ENCODE data around the gene STOX1. TPM values are rescaled to one million over a fixed set of nuclear protein-coding genes. Genes with fewer than 3 reads are reported as not detected.
A peak's percentile ranks its signal among the peaks of the same experiment; 100 is the strongest.
"Not testable (repeated sequence)": the region's sequence is repeated elsewhere in the genome, so short reads cannot be mapped to it uniquely, and the experiment has no call there.

The STOX1 gene
- total RNA-seq, 2 experiments from 2014 or later: 0.74 to 0.87 TPM

DNA sequence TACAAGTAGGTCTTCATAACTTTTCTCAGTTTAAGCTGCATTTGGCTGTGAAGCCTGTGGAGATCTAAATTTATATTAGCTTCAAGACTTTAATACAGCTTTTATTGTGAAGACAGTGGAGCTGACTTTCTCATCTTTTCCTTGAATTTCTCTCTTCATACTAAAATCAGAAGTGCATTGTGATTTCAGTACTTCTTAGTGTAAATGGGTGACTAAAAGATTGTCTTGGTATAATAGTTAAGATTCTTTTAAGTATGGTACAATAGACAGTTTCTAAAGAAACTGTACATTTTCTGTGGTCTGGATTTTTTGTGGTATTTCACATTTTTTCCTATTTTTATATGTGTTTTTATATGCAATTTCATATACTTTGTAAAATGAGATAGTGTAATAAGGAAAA lies 107.7 kb downstream of the STOX1 start:
- H3K27me3 Mint-ChIP-seq: no peaks in the 10 kb centered on the region
- intact Hi-C loops (cut with DNase I, micrococcal nuclease): no loop called here
- no peak overlapping the region for H3K27ac Mint-ChIP-seq
- peaks cover 13% of the 10 kb centered on the region for H3K4me1 Mint-ChIP-seq
- POLR2A ChIA-PET: interaction anchor here (0.7 kb wide), 1 partner anchor 20 kb away, joined by 4 read pairs; no protein-coding TSS in a partner anchor
- no peak for DNase-seq
- H3K9me3 Mint-ChIP-seq (ENCODE audit: low read depth): no peaks in the 10 kb centered on the region
- H3K36me3 Mint-ChIP-seq (ENCODE audit: low read depth): peaks cover 42% of the 10 kb centered on the region
- CTCF ChIA-PET: interaction anchor here (0.5 kb wide), 1 partner anchor 518 kb away, joined by 3 read pairs; no protein-coding TSS in a partner anchor
- ATAC-seq: peak; percentile 78
- no peak overlapping the region for H3K4me3 Mint-ChIP-seq

DNA sequence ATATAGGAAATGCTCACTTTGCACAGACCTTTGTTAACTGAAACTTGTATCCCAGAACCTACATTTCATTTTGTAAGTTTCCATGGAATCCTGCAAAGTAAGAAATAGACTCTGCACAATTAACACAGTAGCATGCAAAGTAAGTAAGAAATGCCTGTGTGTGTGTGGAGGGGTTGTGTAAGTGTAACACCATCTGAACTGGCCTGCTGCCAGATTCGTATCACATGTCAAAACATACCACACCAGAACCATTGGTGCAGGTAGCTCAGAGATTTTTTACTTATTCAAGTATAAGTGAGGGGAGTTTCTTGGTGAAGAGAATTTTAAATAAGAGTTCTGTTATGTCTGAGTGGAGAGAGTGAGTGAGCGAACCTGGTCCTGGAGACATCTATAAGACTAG lies 110.8 kb downstream of the STOX1 start:
- H3K9me3 Mint-ChIP-seq (ENCODE audit: low read depth): no peaks in the 10 kb centered on the region
- H3K36me3 Mint-ChIP-seq (ENCODE audit: low read depth): peaks cover 31% of the 10 kb centered on the region
- peaks cover 13% of the 10 kb centered on the region for H3K4me1 Mint-ChIP-seq
- POLR2A ChIA-PET: no interaction called here
- intact Hi-C loops (cut with DNase I, micrococcal nuclease): no loop called here
- H3K27ac Mint-ChIP-seq: peak overlapping the region; percentile 0
- H3K4me3 Mint-ChIP-seq: no peak overlapping the region
- H3K27me3 Mint-ChIP-seq: no peaks in the 10 kb centered on the region
- CTCF ChIA-PET: interaction anchor here (1.6 kb wide), 1 partner anchor 18 kb away, joined by 4 read pairs; the partner anchor contains the start of gene DDX21
- DNase-seq (no peak), ATAC-seq (no peak)

DNA sequence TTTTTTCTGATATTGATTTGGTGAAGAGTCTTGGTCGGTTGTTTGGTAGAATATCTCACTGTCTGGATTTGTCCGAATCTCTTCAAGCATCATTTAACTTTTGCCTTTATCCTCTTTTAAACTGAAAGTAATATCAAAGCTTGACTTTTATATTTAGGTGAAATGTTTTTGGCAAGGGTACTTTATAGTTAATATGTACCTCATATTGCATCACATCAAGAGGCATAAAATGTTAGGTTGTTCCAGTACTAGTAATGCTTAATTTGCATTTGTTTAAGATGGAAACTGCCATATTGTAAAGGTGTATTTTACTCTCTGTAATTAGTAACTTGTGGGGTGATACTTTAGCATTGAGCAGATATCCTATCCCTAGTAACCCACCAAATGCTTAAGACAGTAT lies 111.6 kb downstream of the STOX1 start:
- no peak for DNase-seq
- intact Hi-C loops (cut with DNase I, micrococcal nuclease): no loop called here
- CTCF ChIA-PET: interaction anchor here (1.6 kb wide), 1 partner anchor 17 kb away, joined by 4 read pairs; the partner anchor contains the start of gene DDX21

DNA sequence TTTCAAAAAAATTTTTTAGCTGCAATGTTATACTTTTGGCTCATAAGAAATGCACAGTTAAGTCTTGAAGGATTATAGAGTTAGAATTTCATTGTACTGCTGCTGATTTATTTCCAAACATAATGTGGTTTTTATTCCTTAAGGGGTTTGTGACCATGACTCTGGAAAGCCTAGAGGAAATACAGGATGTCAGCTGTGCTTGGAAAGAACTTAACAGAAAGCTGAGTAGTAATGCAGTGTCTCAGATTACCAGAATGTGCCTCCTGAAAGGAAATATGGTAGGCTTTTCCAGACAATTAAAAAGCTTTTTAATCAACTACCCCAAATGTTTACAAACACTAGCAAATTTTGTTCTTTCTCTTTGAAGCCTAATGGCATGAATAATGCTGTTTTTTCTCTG lies 113.6 kb downstream of the STOX1 start:
- intact Hi-C loops (cut with DNase I, micrococcal nuclease); H3K27me3 Mint-ChIP-seq; H3K4me1 Mint-ChIP-seq; H3K9me3 Mint-ChIP-seq (ENCODE audit: low read depth); H3K27ac Mint-ChIP-seq; ATAC-seq; H3K4me3 Mint-ChIP-seq; DNase-seq: not testable (repeated sequence)
- POLR2A ChIA-PET: interaction anchor here (0.6 kb wide), 1 partner anchor 58 kb away, joined by 6 read pairs; no protein-coding TSS in a partner anchor
- H3K36me3 Mint-ChIP-seq (ENCODE audit: low read depth): peaks cover 34% of the 10 kb centered on the region
- CTCF ChIA-PET: interaction anchor here (2.3 kb wide), 1 partner anchor 15 kb away, joined by 9 read pairs; the partner anchor contains the start of gene DDX21

More for the DNA sequence above, 111.6 kb downstream of the STOX1 start:
- Mint-ChIP-seq H3K4me3 (no peak overlapping the region), H3K4me1 (peaks cover 13% of the 10 kb centered on the region), H3K9me3 (ENCODE audit: low read depth) (no peaks in the 10 kb centered on the region), H3K27me3 (no peaks in the 10 kb centered on the region), H3K27ac (no peak overlapping the region), H3K36me3 (ENCODE audit: low read depth) (peaks cover 33% of the 10 kb centered on the region)
- no peak for ATAC-seq
- POLR2A ChIA-PET: no interaction called here

Other genes starting within 250 kb of the STOX1 start
- 100 to 1,000 TPM in 1 of 2 experiments, 10 to 100 TPM in 1; 89.5 to 125 TPM for gene CCAR1, start 106.3 kb upstream of the STOX1 start, total RNA-seq
- gene DDX50, start 73.8 kb downstream of the STOX1 start, total RNA-seq: 10 to 100 TPM; 61.6 to 81.6 TPM
- 100 to 1,000 TPM; 187 to 192 TPM for gene DDX21, start 128.6 kb downstream of the STOX1 start, total RNA-seq
- gene KIFBP, start 161.3 kb downstream of the STOX1 start, total RNA-seq: 10 to 100 TPM; 12.9 to 15.6 TPM

All from activated CD4-positive, alpha-beta T cell treated with anti-CD3 and anti-CD28 coated beads for 36 hours (primary cell).